HUES48 (cell line): ENCODE data around the gene ZNF148.
"Not testable (repeated sequence)": the region's sequence is repeated elsewhere in the genome, so short reads cannot be mapped to it uniquely, and the experiment has no call there.

ENCODE experiments used
- H3K27ac ChIP-seq: one replicate; pipeline ENCODE4 v1.7.0; 2013; ENCODE audit warnings: low read depth, low read length, inconsistent platforms
- H3K27me3 ChIP-seq: 2 replicates; pipeline ENCODE4 v1.6.1; 2013; ENCODE audit warnings: mild to moderate bottlenecking, low read length; ENCODE audit not compliant: control insufficient read depth, insufficient read depth
- H3K36me3 ChIP-seq: 2 replicates; pipeline ENCODE4 v1.6.1; 2013; ENCODE audit warnings: low read length; ENCODE audit not compliant: control insufficient read depth, insufficient read depth
- H3K4me1 ChIP-seq: 2 replicates; pipeline ENCODE4 v1.6.1; 2013; ENCODE audit warnings: mild to moderate bottlenecking, low read length; ENCODE audit not compliant: control insufficient read depth, insufficient read depth
- H3K4me3 ChIP-seq: 2 replicates; pipeline ENCODE4 v1.5.1; 2013; ENCODE audit warnings: mild to moderate bottlenecking, low read depth, low read length
- H3K9ac ChIP-seq: 2 replicates; pipeline ENCODE4 v1.6.1; 2013; ENCODE audit warnings: mild to moderate bottlenecking, low read depth, low read length, moderate library complexity
- H3K9me3 ChIP-seq: 2 replicates; pipeline ENCODE4 v1.6.1; 2013; ENCODE audit warnings: low read length; ENCODE audit not compliant: control insufficient read depth, insufficient read depth

The ZNF148 gene

GRCh38 chr3:125395091-125395490, 20.0 kb upstream of the ZNF148 start:
- Histone ChIP-seq H3K27me3 (peaks cover 17% of the 10 kb centered on the region; the same call in 1 of the 2 replicates), H3K4me1 (0 out of 2 replicates have a peak, but pooled peaks cover 4% of the 10 kb centered on the region), H3K27ac (no peak overlapping the region), H3K9me3 (no peaks in the 10 kb centered on the region), H3K9ac (no peak overlapping the region), H3K36me3 (no peaks in the 10 kb centered on the region), H3K4me3 (no peak overlapping the region)

DNA sequence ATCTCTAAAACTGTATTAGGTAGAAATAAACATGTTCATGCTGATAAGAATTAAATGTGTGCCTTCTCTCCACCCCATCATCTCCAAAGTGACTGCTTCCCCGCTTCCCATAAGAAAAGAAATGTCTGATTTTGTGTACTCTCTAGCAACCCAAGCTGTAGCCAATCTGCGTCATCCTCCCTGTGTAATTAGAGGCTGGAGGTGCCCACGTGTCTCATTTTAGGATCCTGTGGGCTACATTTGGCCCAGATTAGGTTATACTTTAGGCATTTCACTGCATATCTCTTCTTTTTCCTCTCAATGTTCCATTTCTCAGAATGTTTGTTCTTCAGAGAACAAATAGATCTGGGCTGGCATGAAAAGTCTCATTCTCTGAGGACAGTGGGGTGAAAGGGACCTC, 19.3 kb upstream of the ZNF148 start:
- Histone ChIP-seq H3K27me3 (peaks cover 11% of the 10 kb centered on the region; the same call in 1 of the 2 replicates), H3K9ac (no peak overlapping the region)

GRCh38 chr3:125389282-125389681, 14.2 kb upstream of the ZNF148 start:
- no peak overlapping the region for H3K9ac ChIP-seq

More for the DNA sequence above, 19.3 kb upstream of the ZNF148 start:
- H3K9me3 ChIP-seq: no peaks in the 10 kb centered on the region
- no peak overlapping the region for H3K27ac ChIP-seq
- 0 out of 2 replicates have a peak, but pooled peaks cover 4% of the 10 kb centered on the region for H3K4me1 ChIP-seq
- no peak overlapping the region for H3K4me3 ChIP-seq
- no peaks in the 10 kb centered on the region for H3K36me3 ChIP-seq

GRCh38 chr3:125388369-125388768, 13.2 kb upstream of the ZNF148 start:
- not testable (repeated sequence) for H3K36me3 ChIP-seq, H3K9me3 ChIP-seq, H3K27ac ChIP-seq, H3K27me3 ChIP-seq, H3K4me3 ChIP-seq, H3K4me1 ChIP-seq, H3K9ac ChIP-seq

More at GRCh38 chr3:125389282-125389681, 14.2 kb upstream of the ZNF148 start:
- Histone ChIP-seq H3K4me1 (peaks cover 6% of the 10 kb centered on the region; the same call in 1 of the 2 replicates), H3K9me3 (no peaks in the 10 kb centered on the region), H3K27ac (no peak overlapping the region), H3K4me3 (no peak overlapping the region), H3K27me3 (no peaks in the 10 kb centered on the region), H3K36me3 (no peaks in the 10 kb centered on the region)

- H3K27me3 ChIP-seq: no peaks in the 10 kb centered on the region
- H3K27ac ChIP-seq: peak overlapping the region; percentile 60
- H3K4me3 ChIP-seq: no peak overlapping the region
- no peak overlapping the region for H3K9ac ChIP-seq
- H3K36me3 ChIP-seq: no peaks in the 10 kb centered on the region
- H3K4me1 ChIP-seq: peaks cover 6% of the 10 kb centered on the region; the same call in 1 of the 2 replicates
- no peaks in the 10 kb centered on the region for H3K9me3 ChIP-seq
Observed at GRCh38 chr3:125386811-125387210, 11.7 kb upstream of the ZNF148 start.

GRCh38 chr3:125383744-125384143, 8.6 kb upstream of the ZNF148 start:
- Histone ChIP-seq H3K27ac (no peak overlapping the region), H3K9ac (no peak overlapping the region), H3K9me3 (no peaks in the 10 kb centered on the region), H3K4me3 (no peak overlapping the region), H3K4me1 (peaks cover 6% of the 10 kb centered on the region; the same call in 1 of the 2 replicates), H3K27me3 (no peaks in the 10 kb centered on the region), H3K36me3 (no peaks in the 10 kb centered on the region)

GRCh38 chr3:125382298-125382697, 7.2 kb upstream of the ZNF148 start:
- Histone ChIP-seq H3K9ac (no peak overlapping the region), H3K27me3 (no peaks in the 10 kb centered on the region), H3K4me3 (no peak overlapping the region), H3K4me1 (peaks cover 6% of the 10 kb centered on the region; the same call in 1 of the 2 replicates), H3K27ac (no peak overlapping the region), H3K9me3 (no peaks in the 10 kb centered on the region), H3K36me3 (no peaks in the 10 kb centered on the region)

DNA sequence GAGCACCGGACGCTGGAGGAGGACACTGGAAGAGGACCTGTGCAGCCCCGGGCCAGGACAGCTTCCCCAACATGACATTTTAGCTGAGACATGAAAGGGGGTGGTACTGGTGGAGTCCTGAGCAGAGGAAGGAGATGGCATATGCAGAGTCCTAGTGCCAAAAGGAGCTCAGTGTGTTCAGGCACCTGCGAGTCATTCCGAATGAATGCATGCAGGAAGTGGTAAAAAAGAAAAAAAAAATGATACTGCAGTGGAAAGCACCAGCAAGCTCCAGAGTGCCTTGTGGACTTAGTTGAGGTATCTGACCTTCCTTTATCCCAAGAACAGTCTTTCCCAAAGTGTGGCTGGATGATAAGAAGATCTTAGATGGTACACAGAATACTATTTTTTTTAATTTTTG, 6.6 kb upstream of the ZNF148 start:
- Histone ChIP-seq H3K4me3 (no peak overlapping the region), H3K9me3 (no peaks in the 10 kb centered on the region), H3K27me3 (no peaks in the 10 kb centered on the region), H3K27ac (no peak overlapping the region), H3K36me3 (no peaks in the 10 kb centered on the region), H3K9ac (no peak overlapping the region), H3K4me1 (peaks cover 6% of the 10 kb centered on the region; the same call in 1 of the 2 replicates)

- no peak overlapping the region for H3K4me3 ChIP-seq
- H3K27ac ChIP-seq: no peak overlapping the region
- no peak overlapping the region for H3K9ac ChIP-seq
- peaks cover 1% of the 10 kb centered on the region; the same call in 1 of the 2 replicates for H3K4me1 ChIP-seq
- H3K36me3 ChIP-seq: no peaks in the 10 kb centered on the region
- no peaks in the 10 kb centered on the region for H3K9me3 ChIP-seq
- H3K27me3 ChIP-seq: no peaks in the 10 kb centered on the region
Observed at GRCh38 chr3:125381314-125381713, 6.2 kb upstream of the ZNF148 start.

- H3K36me3 ChIP-seq: no peaks in the 10 kb centered on the region
- no peak overlapping the region for H3K4me3 ChIP-seq
- no peak overlapping the region for H3K27ac ChIP-seq
- H3K4me1 ChIP-seq: no peaks in the 10 kb centered on the region
- H3K9ac ChIP-seq: no peak overlapping the region
- H3K9me3 ChIP-seq: no peaks in the 10 kb centered on the region
- H3K27me3 ChIP-seq: no peaks in the 10 kb centered on the region
Observed at GRCh38 chr3:125379483-125379882, 4.4 kb upstream of the ZNF148 start.

DNA sequence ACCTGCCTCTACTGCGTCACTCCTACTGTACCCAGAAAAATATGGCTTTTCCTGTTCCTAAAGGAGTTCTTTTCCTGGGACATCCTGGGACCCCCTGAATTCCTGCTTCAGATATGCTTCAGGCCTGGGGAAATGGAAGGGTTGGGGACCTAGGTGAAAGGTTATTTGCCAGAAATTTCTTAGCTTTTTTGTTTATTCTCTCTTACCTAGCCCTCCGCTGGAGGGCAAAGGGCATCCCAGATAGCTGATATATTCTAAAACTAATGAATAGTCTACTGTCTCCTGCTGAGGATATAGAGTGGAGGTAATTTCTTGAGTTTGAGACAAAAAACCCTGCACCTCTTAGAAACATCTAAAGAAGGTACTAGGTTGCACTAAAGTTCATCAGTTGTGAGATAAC, 3.6 kb upstream of the ZNF148 start:
- H3K27ac ChIP-seq: no peak overlapping the region
- no peaks in the 10 kb centered on the region for H3K36me3 ChIP-seq
- no peaks in the 10 kb centered on the region for H3K9me3 ChIP-seq
- no peak overlapping the region for H3K4me3 ChIP-seq
- H3K27me3 ChIP-seq: no peaks in the 10 kb centered on the region
- peaks cover 4% of the 10 kb centered on the region for H3K4me1 ChIP-seq
- H3K9ac ChIP-seq: no peak overlapping the region
